Left cardiac atrium (tissue), 4 donors: Measurements from ENCODE around the gene PCOLCE2. TPM values are rescaled to one million over a fixed set of nuclear protein-coding genes. Genes with fewer than 3 reads are reported as not detected.

Experiments used
- ATAC-seq, 2 donors: fragments of 200-7000 bp; cut with Tn5 transposase; one replicate each; pipeline ENCODE4 v1.9.1; 2020; ENCODE audit warnings: mild to moderate bottlenecking in 2 of 2, moderate library complexity in 2 of 2
- DNase-seq: peaks from one replicate; pipeline ENCODE4 v3.0.0-alpha.2; 2020
- intact Hi-C, 2 donors: fragments of 100-400 bp; cut with DNase I; formaldehyde crosslinking; loops; one replicate each; pipeline versions ENCODE4 v1.14.1 to v1.15.1; 2022 to 2023
- total RNA-seq, 2 donors: library from RNA; stranded (reverse); fragmentation: NEBNext Ultra II Directional; extraction: Animal tissue kit (Norgen Biotek cat#: 25700); gene quantifications; one replicate each; pipeline ENCODE4 v1.2.1, GENCODE V29; 2021
- donor health status: DM: no; HTN: yes; CAD: no.
- donor health status: DM: no; HTN: yes; CAD: no; lungs with severe emphysema.
- donor health status: DM: yes; HTN: yes; CAD: no.
- donor health status: Dilated cardiomyopathy.

Gene PCOLCE2
- total RNA-seq, 2 donors from 2014 or later: 126 to 153 TPM

GRCh38 chr3:142768338-142768737 is 120.5 kb downstream of the PCOLCE2 start:
- no peak for DNase-seq
- ATAC-seq: no peak
- intact Hi-C loops: no loop called here

Other genes with a start within 250 kb of the PCOLCE2 start
- 10 to 100 TPM; 12.2 to 18.6 TPM for gene TRPC1, start 165.0 kb downstream of the PCOLCE2 start, total RNA-seq
- 1 to 10 TPM; 9.0 to 9.5 TPM for gene PAQR9, start 74.6 kb upstream of the PCOLCE2 start, total RNA-seq
- 10 to 100 TPM; 46.8 to 48.9 TPM for gene U2SURP, start 112.5 kb upstream of the PCOLCE2 start, total RNA-seq
- gene CHST2, start 230.7 kb upstream of the PCOLCE2 start, total RNA-seq: 1 to 10 TPM; 2.3 to 6.7 TPM